Fibroblast of villous mesenchyme (primary cell): ENCODE data around the gene CRELD1. TPM values are rescaled to one million over a fixed set of nuclear protein-coding genes. Genes with fewer than 3 reads are reported as not detected.

Experiments used
- DNase-seq: peaks from one replicate; pipeline ENCODE4 v3.0.0-alpha.2; 2010; ENCODE audit warnings: low read depth
- H3K4me3 ChIP-seq: 2 replicates; pipeline ENCODE4 v1.5.1; 2011; ENCODE audit warnings: low read depth, mild to moderate bottlenecking, low read length
- CTCF ChIP-seq: IDR thresholded peaks from 2 replicates; pipeline ENCODE4 v1.5.1; 2012; ENCODE audit warnings: low read depth, mild to moderate bottlenecking, low read length; ENCODE audit not compliant: insufficient read depth
- total RNA-seq: library from RNA; depleted of rRNA; stranded (reverse); fragments of >200 nt; gene quantifications from 2 replicates; pipeline ENCODE4 v1.2.3, GENCODE V29; 2012

The CRELD1 gene, protein sequence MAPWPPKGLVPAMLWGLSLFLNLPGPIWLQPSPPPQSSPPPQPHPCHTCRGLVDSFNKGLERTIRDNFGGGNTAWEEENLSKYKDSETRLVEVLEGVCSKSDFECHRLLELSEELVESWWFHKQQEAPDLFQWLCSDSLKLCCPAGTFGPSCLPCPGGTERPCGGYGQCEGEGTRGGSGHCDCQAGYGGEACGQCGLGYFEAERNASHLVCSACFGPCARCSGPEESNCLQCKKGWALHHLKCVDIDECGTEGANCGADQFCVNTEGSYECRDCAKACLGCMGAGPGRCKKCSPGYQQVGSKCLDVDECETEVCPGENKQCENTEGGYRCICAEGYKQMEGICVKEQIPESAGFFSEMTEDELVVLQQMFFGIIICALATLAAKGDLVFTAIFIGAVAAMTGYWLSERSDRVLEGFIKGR
- 13.2 and 16.0 TPM in 2 replicates for total RNA-seq

DNA sequence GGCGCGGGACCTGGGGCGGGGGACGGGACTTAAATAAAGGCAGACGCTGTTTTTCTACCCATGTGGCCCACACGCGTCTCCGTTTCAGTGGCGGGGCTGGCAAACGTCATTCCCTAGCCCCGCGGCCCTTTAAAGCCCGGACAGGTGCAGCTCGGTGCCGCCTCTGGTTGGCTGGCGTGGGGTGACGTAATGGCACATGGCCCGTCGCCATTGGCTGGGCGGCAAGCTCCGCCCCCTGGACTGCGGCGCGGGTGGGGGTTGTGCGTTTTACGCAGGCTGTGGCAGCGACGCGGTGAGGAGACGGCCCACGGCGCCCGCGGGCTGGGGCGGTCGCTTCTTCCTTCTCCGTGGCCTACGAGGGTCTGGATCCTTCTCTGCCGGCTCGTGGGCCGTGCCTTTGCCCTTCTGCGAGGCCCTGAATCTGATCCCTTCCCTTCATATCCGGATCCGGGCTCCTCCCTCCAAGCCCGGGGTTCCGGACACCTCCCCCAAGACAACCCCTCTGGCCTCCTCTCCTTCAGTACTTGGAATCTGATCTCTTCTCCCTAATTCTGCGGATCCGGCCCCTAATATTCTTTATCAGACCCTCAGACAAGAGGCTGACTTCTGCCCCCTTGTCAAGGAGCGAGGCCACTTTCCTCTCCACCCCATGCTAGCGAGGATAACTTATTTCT is at the start of gene CRELD1:
Gene CRELD1 (plus strand): TSS at position 274 of the 674 bp plus-strand sequence. CDS start 605 bp downstream, outside the sequence.
- DNase-seq = peak; percentile 91

DNA sequence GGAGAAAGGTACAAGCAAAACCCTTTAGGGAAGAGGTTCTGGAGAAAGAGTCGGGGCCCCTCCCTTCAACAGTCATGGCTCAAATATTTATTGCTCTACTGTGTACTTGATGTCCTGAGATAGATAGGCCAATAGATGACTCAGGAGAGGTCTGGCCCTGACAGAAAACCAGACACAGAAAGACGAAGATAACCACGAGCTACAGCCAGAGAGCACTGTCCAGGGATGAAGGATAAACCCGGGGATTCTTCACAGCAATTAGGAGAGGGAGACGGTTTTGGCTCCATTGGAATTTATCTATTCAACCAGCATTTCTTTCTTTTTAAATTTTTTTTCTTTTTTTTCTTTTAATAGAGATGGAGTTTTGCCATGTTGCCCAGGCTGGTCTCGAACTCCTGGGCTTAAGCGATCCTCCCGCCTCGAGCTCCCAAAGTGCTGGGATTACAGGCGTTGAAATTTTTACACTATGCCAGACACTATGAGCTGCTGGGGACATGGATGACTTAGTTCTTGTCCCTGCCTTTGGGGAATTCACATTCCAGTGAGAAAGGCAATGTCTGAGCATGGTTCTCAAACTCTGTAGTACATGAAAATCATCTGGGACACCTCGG is 49.0 kb upstream of the CRELD1 start:
- peak; percentile 96 for DNase-seq
- TF ChIP-seq CTCF = no peak
- no peak overlapping the region for H3K4me3 ChIP-seq

More for the DNA sequence above, at the start of gene CRELD1:
- no peak for TF ChIP-seq CTCF
- H3K4me3 ChIP-seq = peak within 1 kb of the TSS; percentile 84

- DNase-seq = no peak
- no peak for TF ChIP-seq CTCF
- no peak overlapping the region for H3K4me3 ChIP-seq
Observed at GRCh38 chr3:9886328-9886727, 47.3 kb upstream of the CRELD1 start.

GRCh38 chr3:9887480-9887879 is 46.2 kb upstream of the CRELD1 start:
- no peak overlapping the region for H3K4me3 ChIP-seq
- DNase-seq = no peak
- TF ChIP-seq CTCF = no peak

DNA sequence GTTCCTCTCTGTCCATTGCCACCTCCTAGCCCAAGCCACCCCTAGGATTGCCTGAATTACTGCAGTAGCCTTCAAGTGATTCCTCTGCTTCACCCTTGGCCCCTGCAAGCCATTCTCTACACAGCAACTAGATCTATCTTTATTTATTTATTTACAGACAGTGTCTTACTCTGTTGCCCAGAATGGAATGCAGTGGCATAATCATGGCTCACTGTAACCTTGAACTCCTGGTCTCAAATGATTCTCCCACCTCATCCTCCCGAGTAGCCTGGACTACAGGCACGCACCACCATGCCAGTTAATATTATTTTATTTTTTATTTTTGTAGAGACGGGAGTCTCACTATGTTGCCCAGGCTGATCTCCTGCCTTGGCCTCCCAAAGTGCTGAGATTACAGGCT is 45.1 kb upstream of the CRELD1 start:
- no peak for TF ChIP-seq CTCF
- H3K4me3 ChIP-seq = no peak overlapping the region
- DNase-seq = no peak

DNA sequence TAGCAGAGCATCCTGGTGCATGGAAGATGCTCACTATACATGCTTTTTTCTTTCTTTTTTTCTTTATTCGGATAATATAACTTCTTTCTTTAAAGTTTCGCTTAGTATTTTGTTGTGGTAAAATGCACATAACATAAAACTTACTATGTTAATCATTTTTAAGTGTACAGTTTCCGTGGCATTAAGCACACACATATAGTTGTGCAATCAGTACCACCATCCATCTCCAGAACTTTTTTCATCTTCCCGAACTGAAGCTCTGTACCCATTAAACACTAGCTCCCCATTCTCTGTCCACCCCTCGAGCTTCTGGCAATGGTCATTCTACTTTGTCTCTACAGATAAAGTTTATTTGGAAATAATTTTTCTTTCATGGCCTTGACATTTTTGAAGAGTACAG is 44.2 kb upstream of the CRELD1 start:
- no peak for DNase-seq
- H3K4me3 ChIP-seq = no peak overlapping the region
- TF ChIP-seq CTCF = no peak
